Measurements from ENCODE around the gene RPUSD1. TPM values are rescaled to one million over a fixed set of nuclear protein-coding genes. Genes with fewer than 3 reads are reported as not detected.

Gene RPUSD1
- total and polyA plus RNA-seq, 4 donors: 8.2 to 25.6 (median 23.5) TPM

DNA sequence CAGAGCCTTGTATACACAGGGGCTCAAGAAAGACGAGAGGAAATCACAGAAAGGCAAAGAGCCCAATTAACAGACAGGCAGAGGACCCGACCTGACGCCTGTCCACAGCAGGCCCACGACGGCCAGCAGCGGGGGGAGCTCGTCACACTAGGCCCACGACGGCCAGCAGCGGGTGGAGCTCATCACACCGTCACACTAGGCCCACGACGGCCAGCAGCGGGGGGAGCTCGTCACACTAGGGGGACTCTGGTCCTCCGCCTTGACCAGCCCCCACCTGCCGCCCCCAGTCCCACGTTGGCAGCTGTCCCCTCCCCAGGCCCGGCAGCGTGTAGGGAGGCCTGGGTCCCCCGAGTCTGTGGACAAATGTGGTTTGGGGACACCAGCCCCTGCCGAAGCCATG is 36.0 kb upstream of the RPUSD1 start:
- WGBS, 2 donors: 88 to 94% methylated on average over 22 of the region's 22 CpGs
- peaks cover 0 to 10% (median 3%) of the 10 kb centered on the region in 3 donors for H3K27me3 ChIP-seq (ENCODE audit: control insufficient read depth in 3 of 3, insufficient read depth in 3 of 3, low read length in 2 of 3)
- ATAC-seq (ENCODE audit: insufficient read depth, low FRiP score): no peak

DNA sequence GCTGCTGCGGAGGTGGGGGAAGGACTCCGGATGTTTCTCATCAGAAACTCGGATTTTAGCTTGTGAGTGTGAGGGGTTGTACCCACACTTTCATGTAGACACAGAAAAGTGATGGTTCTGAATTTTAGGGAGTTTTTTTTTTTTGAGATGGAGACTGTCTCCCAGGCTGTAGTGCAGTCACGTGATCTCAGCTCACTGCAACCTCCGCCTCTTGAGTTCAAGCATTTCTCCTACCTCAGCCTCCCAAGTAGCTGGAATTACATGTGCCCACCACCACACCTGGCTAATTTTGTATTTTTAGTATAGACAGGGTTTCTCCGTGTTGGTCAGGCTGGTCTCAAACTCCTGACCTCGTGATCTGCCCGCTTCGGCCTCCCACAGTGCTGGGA is 34.7 kb upstream of the RPUSD1 start:
- ATAC-seq (ENCODE audit: insufficient read depth, low FRiP score): no peak
- TF ChIP-seq, protein P1, sequence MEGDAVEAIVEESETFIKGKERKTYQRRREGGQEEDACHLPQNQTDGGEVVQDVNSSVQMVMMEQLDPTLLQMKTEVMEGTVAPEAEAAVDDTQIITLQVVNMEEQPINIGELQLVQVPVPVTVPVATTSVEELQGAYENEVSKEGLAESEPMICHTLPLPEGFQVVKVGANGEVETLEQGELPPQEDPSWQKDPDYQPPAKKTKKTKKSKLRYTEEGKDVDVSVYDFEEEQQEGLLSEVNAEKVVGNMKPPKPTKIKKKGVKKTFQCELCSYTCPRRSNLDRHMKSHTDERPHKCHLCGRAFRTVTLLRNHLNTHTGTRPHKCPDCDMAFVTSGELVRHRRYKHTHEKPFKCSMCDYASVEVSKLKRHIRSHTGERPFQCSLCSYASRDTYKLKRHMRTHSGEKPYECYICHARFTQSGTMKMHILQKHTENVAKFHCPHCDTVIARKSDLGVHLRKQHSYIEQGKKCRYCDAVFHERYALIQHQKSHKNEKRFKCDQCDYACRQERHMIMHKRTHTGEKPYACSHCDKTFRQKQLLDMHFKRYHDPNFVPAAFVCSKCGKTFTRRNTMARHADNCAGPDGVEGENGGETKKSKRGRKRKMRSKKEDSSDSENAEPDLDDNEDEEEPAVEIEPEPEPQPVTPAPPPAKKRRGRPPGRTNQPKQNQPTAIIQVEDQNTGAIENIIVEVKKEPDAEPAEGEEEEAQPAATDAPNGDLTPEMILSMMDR (IDR thresholded peaks at IDR 0.05; ENCODE audit: control extremely low read depth, extremely low read depth): no peak
- H3K27me3 ChIP-seq (ENCODE audit: control insufficient read depth in 3 of 3, insufficient read depth in 3 of 3, low read length in 2 of 3): peaks cover 0 to 21% (median 11%) of the 10 kb centered on the region in 3 donors

More for the DNA sequence above, 36.0 kb upstream of the RPUSD1 start:
- Histone ChIP-seq H3K36me3 (ENCODE audit: control insufficient read depth in 4 of 4, insufficient read depth in 4 of 4, low read length in 4 of 4) (no peaks in the 10 kb centered on the region), H3K9ac (ENCODE audit: insufficient read depth in 1 of 2, low read length in 2 of 2) (no peak overlapping the region), H3K4me1 (ENCODE audit: control insufficient read depth in 5 of 5, insufficient read depth in 5 of 5, low read length in 5 of 5) (peaks cover 0 to 9% (median 5%) of the 10 kb centered on the region in 5 donors), H3K4me3 (no peak overlapping the region), H3K27ac (ENCODE audit: low read depth in 1 of 2, low read length in 1 of 2) (no peak overlapping the region), H3K9me3 (ENCODE audit: control insufficient read depth in 4 of 4, insufficient read depth in 3 of 4, low read length in 3 of 4) (peaks cover 0 to 2% (median 0%) of the 10 kb centered on the region in 4 donors)
- DNase-seq: no peak
- TF ChIP-seq, protein P1 (IDR thresholded peaks at IDR 0.05; ENCODE audit: control extremely low read depth, extremely low read depth): no peak

DNA sequence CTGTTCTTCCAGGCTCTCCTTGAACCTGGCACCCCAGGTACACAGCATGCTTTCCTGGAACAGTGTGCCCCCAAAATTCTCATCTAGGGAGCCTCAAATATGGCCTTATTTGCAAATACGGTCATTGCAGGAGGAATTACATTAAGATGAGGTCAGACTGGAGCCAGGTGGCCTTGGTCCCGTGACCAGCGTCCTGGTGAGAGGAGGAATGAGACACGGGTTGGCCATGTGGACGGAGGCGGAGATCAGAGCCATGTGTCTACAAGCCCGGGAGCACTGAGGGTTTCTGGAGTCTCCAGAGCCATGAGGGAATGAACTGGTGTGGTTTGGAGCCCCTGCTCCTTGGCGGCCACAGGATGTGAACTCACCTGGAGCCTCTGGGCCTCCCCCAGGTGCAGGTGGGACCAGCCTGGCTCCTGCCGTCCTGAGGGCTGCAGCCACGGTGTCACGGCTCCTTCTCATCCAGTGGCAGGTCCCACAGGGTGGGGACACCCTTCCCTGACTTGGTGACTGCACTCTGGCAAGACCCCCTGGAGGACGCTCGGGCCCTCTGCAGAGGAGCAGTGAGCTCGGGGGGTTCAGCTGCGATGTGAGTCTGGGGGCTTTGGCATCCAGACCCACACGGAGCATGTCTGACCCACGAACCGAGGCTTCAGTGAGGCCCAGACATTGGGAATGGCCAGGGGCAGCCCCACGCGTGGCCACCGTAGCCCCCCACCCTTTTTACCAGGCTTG is 34.2 kb upstream of the RPUSD1 start:
- ATAC-seq (ENCODE audit: insufficient read depth, low FRiP score) (no peak), DNase-seq (no peak)
- Histone ChIP-seq H3K27ac (ENCODE audit: low read depth in 1 of 2, low read length in 1 of 2) (no peak overlapping the region), H3K9ac (ENCODE audit: insufficient read depth in 1 of 2, low read length in 2 of 2) (no peak overlapping the region), H3K27me3 (ENCODE audit: control insufficient read depth in 3 of 3, insufficient read depth in 3 of 3, low read length in 2 of 3) (peaks cover 0 to 23% (median 13%) of the 10 kb centered on the region in 3 donors), H3K4me1 (ENCODE audit: control insufficient read depth in 5 of 5, insufficient read depth in 5 of 5, low read length in 5 of 5) (peaks cover 0 to 9% (median 5%) of the 10 kb centered on the region in 5 donors), H3K4me3 (no peak overlapping the region), H3K9me3 (ENCODE audit: control insufficient read depth in 4 of 4, insufficient read depth in 3 of 4, low read length in 3 of 4) (peaks cover 0 to 3% (median 1%) of the 10 kb centered on the region in 4 donors), H3K36me3 (ENCODE audit: control insufficient read depth in 4 of 4, insufficient read depth in 4 of 4, low read length in 4 of 4) (no peaks in the 10 kb centered on the region)
- TF ChIP-seq, protein P1 (IDR thresholded peaks at IDR 0.05; ENCODE audit: control extremely low read depth, extremely low read depth): no peak
- WGBS, 2 donors: 92 to 96% methylated on average over 21 of the region's 21 CpGs

More for the DNA sequence above, 34.7 kb upstream of the RPUSD1 start:
- Histone ChIP-seq H3K4me1 (ENCODE audit: control insufficient read depth in 5 of 5, insufficient read depth in 5 of 5, low read length in 5 of 5) (peaks cover 0 to 9% (median 5%) of the 10 kb centered on the region in 5 donors), H3K4me3 (no peak overlapping the region), H3K9ac (ENCODE audit: insufficient read depth in 1 of 2, low read length in 2 of 2) (no peak overlapping the region), H3K27ac (ENCODE audit: low read depth in 1 of 2, low read length in 1 of 2) (no peak overlapping the region), H3K36me3 (ENCODE audit: control insufficient read depth in 4 of 4, insufficient read depth in 4 of 4, low read length in 4 of 4) (no peaks in the 10 kb centered on the region), H3K9me3 (ENCODE audit: control insufficient read depth in 4 of 4, insufficient read depth in 3 of 4, low read length in 3 of 4) (peaks cover 0 to 3% (median under 1%) of the 10 kb centered on the region in 4 donors)
- 90 to 92% methylated on average over 9 of the region's 9 CpGs for WGBS, 2 donors
- DNase-seq: no peak

All from lung (tissue), 12 donors.